ENCODE results near the gene PPP1R14B. TPM values are rescaled to one million over a fixed set of nuclear protein-coding genes. Genes with fewer than 3 reads are reported as not detected.

Gene PPP1R14B
- total and polyA plus RNA-seq, 9 donors: 170 to 252 (median 194) TPM

- H3K27ac ChIP-seq (ENCODE audit: low read length): peak overlapping the region; percentile 62
- no peaks in the 10 kb centered on the region for H3K9me3 ChIP-seq (replicated peaks; ENCODE audit: control insufficient read depth, low read depth, low read length)
- no peaks in the 10 kb centered on the region for H3K27me3 ChIP-seq (ENCODE audit: control insufficient read depth, insufficient read depth, low read length)
- no peak for DNase-seq
- peaks cover 56% of the 10 kb centered on the region for H3K4me1 ChIP-seq (ENCODE audit: control insufficient read depth, insufficient read depth, low read length)
- peaks cover 43% of the 10 kb centered on the region for H3K36me3 ChIP-seq (ENCODE audit: control insufficient read depth, insufficient read depth, low read length)
- no peak overlapping the region for H3K4me3 ChIP-seq (ENCODE audit: low read length)
- 85% methylated on average over 3 of the region's 5 CpGs for WGBS (ENCODE audit: insufficient coverage)
Observed at GRCh38 chr11:64238999-64239398, 7.7 kb downstream of the PPP1R14B start.

GRCh38 chr11:64238076-64238475 is 8.7 kb downstream of the PPP1R14B start:
- H3K27ac ChIP-seq (ENCODE audit: low read length): no peak overlapping the region

GRCh38 chr11:64237484-64237951 is 9.2 kb downstream of the PPP1R14B start:
- H3K4me1 ChIP-seq (ENCODE audit: control insufficient read depth, insufficient read depth, low read length): peaks cover 52% of the 10 kb centered on the region
- no peak overlapping the region for H3K4me3 ChIP-seq (ENCODE audit: low read length)
- no peaks in the 10 kb centered on the region for H3K27me3 ChIP-seq (ENCODE audit: control insufficient read depth, insufficient read depth, low read length)
- H3K9me3 ChIP-seq (replicated peaks; ENCODE audit: control insufficient read depth, low read depth, low read length): no peaks in the 10 kb centered on the region
- DNase-seq: peak; percentile 21
- no peak overlapping the region for H3K27ac ChIP-seq (ENCODE audit: low read length)
- peaks cover 30% of the 10 kb centered on the region for H3K36me3 ChIP-seq (ENCODE audit: control insufficient read depth, insufficient read depth, low read length)
- WGBS (ENCODE audit: insufficient coverage): 80% methylated on average over 5 of the region's 12 CpGs

More at GRCh38 chr11:64238076-64238475, 8.7 kb downstream of the PPP1R14B start:
- DNase-seq: peak; percentile 21
- Histone ChIP-seq H3K4me1 (ENCODE audit: control insufficient read depth, insufficient read depth, low read length) (peaks cover 55% of the 10 kb centered on the region), H3K4me3 (ENCODE audit: low read length) (no peak overlapping the region), H3K36me3 (ENCODE audit: control insufficient read depth, insufficient read depth, low read length) (peaks cover 34% of the 10 kb centered on the region), H3K27me3 (ENCODE audit: control insufficient read depth, insufficient read depth, low read length) (no peaks in the 10 kb centered on the region), H3K9me3 (replicated peaks; ENCODE audit: control insufficient read depth, low read depth, low read length) (no peaks in the 10 kb centered on the region)
- WGBS (ENCODE audit: insufficient coverage): 93% methylated on average over 8 of the region's 9 CpGs

- Histone ChIP-seq H3K36me3 (ENCODE audit: control insufficient read depth, insufficient read depth, low read length) (peaks cover 29% of the 10 kb centered on the region), H3K27ac (ENCODE audit: low read length) (peak overlapping the region; percentile 55), H3K4me1 (ENCODE audit: control insufficient read depth, insufficient read depth, low read length) (peaks cover 58% of the 10 kb centered on the region), H3K27me3 (ENCODE audit: control insufficient read depth, insufficient read depth, low read length) (no peaks in the 10 kb centered on the region), H3K4me3 (ENCODE audit: low read length) (peak overlapping the region; percentile 53), H3K9me3 (replicated peaks; ENCODE audit: control insufficient read depth, low read depth, low read length) (no peaks in the 10 kb centered on the region)
- WGBS (ENCODE audit: insufficient coverage): 88% methylated on average over 11 of the region's 12 CpGs
- peak; percentile 32 for DNase-seq
Observed at GRCh38 chr11:64235437-64236161, 11.1 kb downstream of the PPP1R14B start.

GRCh38 chr11:64234647-64235379 is 11.9 kb downstream of the PPP1R14B start:
- peak; percentile 58 for DNase-seq
- Histone ChIP-seq H3K36me3 (ENCODE audit: control insufficient read depth, insufficient read depth, low read length) (peaks cover 27% of the 10 kb centered on the region), H3K4me1 (ENCODE audit: control insufficient read depth, insufficient read depth, low read length) (peaks cover 52% of the 10 kb centered on the region), H3K4me3 (ENCODE audit: low read length) (peak overlapping the region; percentile 53), H3K27me3 (ENCODE audit: control insufficient read depth, insufficient read depth, low read length) (no peaks in the 10 kb centered on the region), H3K27ac (ENCODE audit: low read length) (peak overlapping the region; percentile 55), H3K9me3 (replicated peaks; ENCODE audit: control insufficient read depth, low read depth, low read length) (no peaks in the 10 kb centered on the region)
- under 1% methylated on average over 80 of the region's 80 CpGs for WGBS (ENCODE audit: insufficient coverage)

- peaks cover 27% of the 10 kb centered on the region for H3K36me3 ChIP-seq (ENCODE audit: control insufficient read depth, insufficient read depth, low read length)
Observed at GRCh38 chr11:64233913-64234586, 12.7 kb downstream of the PPP1R14B start, which contains the start of gene VEGFB. Gene VEGFB (plus strand): TSS chr11:64234584. CDS start chr11:64234834, 250 bp downstream.

GRCh38 chr11:64232967-64233315 is 13.8 kb downstream of the PPP1R14B start:
- Histone ChIP-seq H3K4me1 (ENCODE audit: control insufficient read depth, insufficient read depth, low read length) (peaks cover 50% of the 10 kb centered on the region), H3K27me3 (ENCODE audit: control insufficient read depth, insufficient read depth, low read length) (no peaks in the 10 kb centered on the region), H3K36me3 (ENCODE audit: control insufficient read depth, insufficient read depth, low read length) (peaks cover 17% of the 10 kb centered on the region), H3K4me3 (ENCODE audit: low read length) (no peak overlapping the region), H3K27ac (ENCODE audit: low read length) (no peak overlapping the region), H3K9me3 (replicated peaks; ENCODE audit: control insufficient read depth, low read depth, low read length) (no peaks in the 10 kb centered on the region)
- DNase-seq: peak; percentile 15
- WGBS (ENCODE audit: insufficient coverage): 83% methylated on average over 5 of the region's 8 CpGs

More at GRCh38 chr11:64233913-64234586, 12.7 kb downstream of the PPP1R14B start, which contains the start of gene VEGFB:
- WGBS (ENCODE audit: insufficient coverage): 3% methylated on average over 37 of the region's 62 CpGs
- Histone ChIP-seq H3K27me3 (ENCODE audit: control insufficient read depth, insufficient read depth, low read length) (no peaks in the 10 kb centered on the region), H3K9me3 (replicated peaks; ENCODE audit: control insufficient read depth, low read depth, low read length) (no peaks in the 10 kb centered on the region), H3K4me3 (ENCODE audit: low read length) (peak within 1 kb of the TSS; percentile 56), H3K4me1 (ENCODE audit: control insufficient read depth, insufficient read depth, low read length) (peaks cover 57% of the 10 kb centered on the region), H3K27ac (ENCODE audit: low read length) (peak within 1 kb of the TSS; percentile 70)
- DNase-seq: peak; percentile 84

GRCh38 chr11:64232182-64232966 is 14.4 kb downstream of the PPP1R14B start:
- DNase-seq: peak; percentile 25
- Histone ChIP-seq H3K36me3 (ENCODE audit: control insufficient read depth, insufficient read depth, low read length) (peaks cover 12% of the 10 kb centered on the region), H3K27me3 (ENCODE audit: control insufficient read depth, insufficient read depth, low read length) (no peaks in the 10 kb centered on the region), H3K27ac (ENCODE audit: low read length) (no peak overlapping the region), H3K9me3 (replicated peaks; ENCODE audit: control insufficient read depth, low read depth, low read length) (no peaks in the 10 kb centered on the region), H3K4me1 (ENCODE audit: control insufficient read depth, insufficient read depth, low read length) (peaks cover 50% of the 10 kb centered on the region), H3K4me3 (ENCODE audit: low read length) (no peak overlapping the region)
- 74% methylated on average over 10 of the region's 15 CpGs for WGBS (ENCODE audit: insufficient coverage)

- no peak overlapping the region for H3K4me3 ChIP-seq (ENCODE audit: low read length)
- 90% methylated on average over 7 of the region's 7 CpGs for whole genome bisulfite sequencing (ENCODE audit: insufficient coverage)
- H3K27me3 ChIP-seq (ENCODE audit: control insufficient read depth, insufficient read depth, low read length): no peaks in the 10 kb centered on the region
- peak; percentile 32 for DNase-seq
- H3K27ac ChIP-seq (ENCODE audit: low read length): no peak overlapping the region
- peaks cover 8% of the 10 kb centered on the region for H3K36me3 ChIP-seq (ENCODE audit: control insufficient read depth, insufficient read depth, low read length)
- H3K4me1 ChIP-seq (ENCODE audit: control insufficient read depth, insufficient read depth, low read length): peaks cover 59% of the 10 kb centered on the region
- H3K9me3 ChIP-seq (replicated peaks; ENCODE audit: control insufficient read depth, low read depth, low read length): no peaks in the 10 kb centered on the region
Observed at GRCh38 chr11:64231546-64231945, 15.2 kb downstream of the PPP1R14B start.

Data from muscle of leg (tissue), 11 donors.